ENCODE results near the gene PRKAG3.

DNA sequence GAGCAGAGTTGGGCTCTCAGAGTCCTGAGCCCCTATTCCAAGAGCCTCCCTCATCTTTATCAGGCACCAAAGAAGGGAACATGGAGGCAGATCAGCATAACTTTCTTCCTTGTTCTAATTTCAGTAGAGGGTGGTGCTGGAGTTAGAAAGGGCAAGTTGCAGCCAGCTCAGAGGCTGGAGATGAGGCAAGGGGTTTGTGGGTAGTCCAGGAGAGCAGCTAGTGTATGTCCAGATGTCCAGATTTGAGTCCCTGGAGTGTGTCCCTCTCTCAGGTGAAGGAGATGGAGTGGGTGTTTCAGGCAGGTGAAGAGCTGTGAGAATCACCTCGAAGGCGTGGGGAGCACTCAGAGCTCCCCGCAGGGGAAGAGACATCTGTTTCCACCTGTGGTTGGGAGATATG lies 478 bp upstream of the PRKAG3 start:
- TF ChIP-seq RXRA (IDR thresholded peaks at IDR 0.05) (no peak), CTCF (IDR thresholded peaks at IDR 0.05; ENCODE audit: low read depth, low read length, missing input control) (no peak), GABPA (IDR thresholded peaks at IDR 0.05 in 1 of 2, conservative IDR thresholded peaks at IDR 0.05 in 1 of 2) (no peak), FOXA1 (IDR thresholded peaks at IDR 0.05) (no peak), JUND (IDR thresholded peaks at IDR 0.05) (no peak)
- TF ChIP-seq, protein P1, sequence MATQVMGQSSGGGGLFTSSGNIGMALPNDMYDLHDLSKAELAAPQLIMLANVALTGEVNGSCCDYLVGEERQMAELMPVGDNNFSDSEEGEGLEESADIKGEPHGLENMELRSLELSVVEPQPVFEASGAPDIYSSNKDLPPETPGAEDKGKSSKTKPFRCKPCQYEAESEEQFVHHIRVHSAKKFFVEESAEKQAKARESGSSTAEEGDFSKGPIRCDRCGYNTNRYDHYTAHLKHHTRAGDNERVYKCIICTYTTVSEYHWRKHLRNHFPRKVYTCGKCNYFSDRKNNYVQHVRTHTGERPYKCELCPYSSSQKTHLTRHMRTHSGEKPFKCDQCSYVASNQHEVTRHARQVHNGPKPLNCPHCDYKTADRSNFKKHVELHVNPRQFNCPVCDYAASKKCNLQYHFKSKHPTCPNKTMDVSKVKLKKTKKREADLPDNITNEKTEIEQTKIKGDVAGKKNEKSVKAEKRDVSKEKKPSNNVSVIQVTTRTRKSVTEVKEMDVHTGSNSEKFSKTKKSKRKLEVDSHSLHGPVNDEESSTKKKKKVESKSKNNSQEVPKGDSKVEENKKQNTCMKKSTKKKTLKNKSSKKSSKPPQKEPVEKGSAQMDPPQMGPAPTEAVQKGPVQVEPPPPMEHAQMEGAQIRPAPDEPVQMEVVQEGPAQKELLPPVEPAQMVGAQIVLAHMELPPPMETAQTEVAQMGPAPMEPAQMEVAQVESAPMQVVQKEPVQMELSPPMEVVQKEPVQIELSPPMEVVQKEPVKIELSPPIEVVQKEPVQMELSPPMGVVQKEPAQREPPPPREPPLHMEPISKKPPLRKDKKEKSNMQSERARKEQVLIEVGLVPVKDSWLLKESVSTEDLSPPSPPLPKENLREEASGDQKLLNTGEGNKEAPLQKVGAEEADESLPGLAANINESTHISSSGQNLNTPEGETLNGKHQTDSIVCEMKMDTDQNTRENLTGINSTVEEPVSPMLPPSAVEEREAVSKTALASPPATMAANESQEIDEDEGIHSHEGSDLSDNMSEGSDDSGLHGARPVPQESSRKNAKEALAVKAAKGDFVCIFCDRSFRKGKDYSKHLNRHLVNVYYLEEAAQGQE (IDR thresholded peaks at IDR 0.05), result no peak
- TF ChIP-seq, protein P2, sequence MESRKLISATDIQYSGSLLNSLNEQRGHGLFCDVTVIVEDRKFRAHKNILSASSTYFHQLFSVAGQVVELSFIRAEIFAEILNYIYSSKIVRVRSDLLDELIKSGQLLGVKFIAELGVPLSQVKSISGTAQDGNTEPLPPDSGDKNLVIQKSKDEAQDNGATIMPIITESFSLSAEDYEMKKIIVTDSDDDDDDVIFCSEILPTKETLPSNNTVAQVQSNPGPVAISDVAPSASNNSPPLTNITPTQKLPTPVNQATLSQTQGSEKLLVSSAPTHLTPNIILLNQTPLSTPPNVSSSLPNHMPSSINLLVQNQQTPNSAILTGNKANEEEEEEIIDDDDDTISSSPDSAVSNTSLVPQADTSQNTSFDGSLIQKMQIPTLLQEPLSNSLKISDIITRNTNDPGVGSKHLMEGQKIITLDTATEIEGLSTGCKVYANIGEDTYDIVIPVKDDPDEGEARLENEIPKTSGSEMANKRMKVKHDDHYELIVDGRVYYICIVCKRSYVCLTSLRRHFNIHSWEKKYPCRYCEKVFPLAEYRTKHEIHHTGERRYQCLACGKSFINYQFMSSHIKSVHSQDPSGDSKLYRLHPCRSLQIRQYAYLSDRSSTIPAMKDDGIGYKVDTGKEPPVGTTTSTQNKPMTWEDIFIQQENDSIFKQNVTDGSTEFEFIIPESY (IDR thresholded peaks at IDR 0.05), result no peak
